OCI-LY7 (cell line): ENCODE measurements around the gene MRPL49. TPM values are rescaled to one million over a fixed set of nuclear protein-coding genes. Genes with fewer than 3 reads are reported as not detected.

ENCODE experiments used
- BruUV-seq: library from RNA; stranded (reverse); fragments of 400-500 nt; replicated peaks from 2 replicates; lab custom pipeline; 2021; lab: Mats Ljungman, UMichigan
- CTCF ChIA-PET: fragments of 300-600 bp; sonication (Branson Sonifier 250); formaldehyde crosslinking; loops from one replicate; lab custom pipeline; 2022; ENCODE audit warnings: antibody characterized with exemption; ENCODE audit not compliant: unreplicated experiment; lab: Charles Lee
- POLR2A ChIA-PET: fragments of 300-600 bp; sonication (Branson Sonifier 250); formaldehyde crosslinking; loops from one replicate; lab custom pipeline; 2022; ENCODE audit warnings: antibody characterized with exemption; lab: Charles Lee
- DNase-seq: peaks from one replicate; pipeline ENCODE4 v3.0.0-alpha.2; 2015; ENCODE audit warnings: low spot score
- H2AFZ ChIP-seq: fragments of 200-600 bp; sonication (generic), shearing (Covaris generic); 2 replicates; pipeline ENCODE4 v1.6.1; 2014; ENCODE audit warnings: mild to moderate bottlenecking, antibody characterized with exemption, low read length, moderate library complexity
- H3K27ac ChIP-seq: fragments of 200-600 bp; sonication (generic); 2 replicates; pipeline ENCODE4 v1.5.1; 2014; ENCODE audit warnings: mixed run types, low read depth, mild to moderate bottlenecking, moderate library complexity, low read length, inconsistent platforms; ENCODE audit not compliant: poor library complexity, severe bottlenecking
- H3K36me3 ChIP-seq: fragments of 200-600 bp; sonication (generic); 2 replicates; pipeline ENCODE4 v1.6.1; 2014; ENCODE audit warnings: mild to moderate bottlenecking, antibody characterized with exemption, low read length, moderate library complexity, mixed read lengths; ENCODE audit not compliant: insufficient read depth
- H3K4me1 ChIP-seq: fragments of 200-600 bp; sonication (generic); 2 replicates; pipeline ENCODE4 v1.5.1; 2014; ENCODE audit warnings: mild to moderate bottlenecking, low read length; ENCODE audit not compliant: insufficient read depth, poor library complexity, severe bottlenecking
- H3K4me2 ChIP-seq: fragments of 200-600 bp; sonication (generic); 2 replicates; pipeline ENCODE4 v1.6.1; 2014; ENCODE audit warnings: mild to moderate bottlenecking, low read length
- H3K4me3 ChIP-seq: fragments of 200-600 bp; sonication (generic); 2 replicates; pipeline ENCODE4 v1.5.1; 2014; ENCODE audit warnings: mild to moderate bottlenecking, low read depth, low read length; ENCODE audit not compliant: poor library complexity, severe bottlenecking
- H3K79me2 ChIP-seq: fragments of 200-600 bp; sonication (generic); 2 replicates; pipeline ENCODE4 v1.6.1; 2016; ENCODE audit warnings: low read depth, mild to moderate bottlenecking, low read length, moderate library complexity, mixed read lengths; ENCODE audit not compliant: insufficient read depth
- H3K9me2 ChIP-seq: fragments of 200-600 bp; sonication (generic); 2 replicates; pipeline ENCODE4 v1.6.1; 2016; ENCODE audit warnings: mild to moderate bottlenecking, low read length, mixed read lengths; ENCODE audit not compliant: insufficient read depth
- H3K9me3 ChIP-seq: fragments of 200-600 bp; sonication (generic); 2 replicates; pipeline ENCODE4 v1.6.1; 2014; ENCODE audit warnings: mild to moderate bottlenecking, mixed run types, low read length, mixed read lengths
- H4K20me1 ChIP-seq: fragments of 200-600 bp; sonication (generic); 2 replicates; pipeline ENCODE4 v1.6.1; 2014; ENCODE audit warnings: mild to moderate bottlenecking, antibody characterized with exemption, low read length, moderate library complexity, mixed read lengths; ENCODE audit not compliant: insufficient read depth
- EZH2phosphoT487 ChIP-seq: fragments of 200-600 bp; sonication (generic); IDR thresholded peaks from 2 replicates; pipeline ENCODE4 v1.6.1; 2018; ENCODE audit warnings: low read depth, borderline replicate concordance, mild to moderate bottlenecking, mixed run types, antibody characterized with exemption, low read length, moderate library complexity, mixed read lengths
- intact Hi-C: fragments of 100-400 bp; cut with micrococcal nuclease; formaldehyde crosslinking; loops from one replicate; pipeline ENCODE4 v1.10.0; 2022; ENCODE audit not compliant: unreplicated experiment
- total RNA-seq, 2 experiments: library from RNA; depleted of rRNA in 1 of 2; stranded (reverse); fragments of >200 nt in 1 of 2; shearing (Covaris generic) in 1 of 2; gene quantifications; 2 replicates each; pipeline ENCODE4 v1.2.3, GENCODE V29; 2014 to 2022
- TF ChIP-seq, protein P1 (sequence below): fragments of 200-600 bp; sonication (generic); conservative IDR thresholded peaks from 2 replicates; pipeline ENCODE4 v1.5.1; 2014; ENCODE audit warnings: mild to moderate bottlenecking, antibody characterized with exemption, low read length, moderate library complexity, mixed read lengths

The MRPL49 gene
- total RNA-seq, 2 experiments from 2014 or later = 65.2 to 81.6 TPM

DNA sequence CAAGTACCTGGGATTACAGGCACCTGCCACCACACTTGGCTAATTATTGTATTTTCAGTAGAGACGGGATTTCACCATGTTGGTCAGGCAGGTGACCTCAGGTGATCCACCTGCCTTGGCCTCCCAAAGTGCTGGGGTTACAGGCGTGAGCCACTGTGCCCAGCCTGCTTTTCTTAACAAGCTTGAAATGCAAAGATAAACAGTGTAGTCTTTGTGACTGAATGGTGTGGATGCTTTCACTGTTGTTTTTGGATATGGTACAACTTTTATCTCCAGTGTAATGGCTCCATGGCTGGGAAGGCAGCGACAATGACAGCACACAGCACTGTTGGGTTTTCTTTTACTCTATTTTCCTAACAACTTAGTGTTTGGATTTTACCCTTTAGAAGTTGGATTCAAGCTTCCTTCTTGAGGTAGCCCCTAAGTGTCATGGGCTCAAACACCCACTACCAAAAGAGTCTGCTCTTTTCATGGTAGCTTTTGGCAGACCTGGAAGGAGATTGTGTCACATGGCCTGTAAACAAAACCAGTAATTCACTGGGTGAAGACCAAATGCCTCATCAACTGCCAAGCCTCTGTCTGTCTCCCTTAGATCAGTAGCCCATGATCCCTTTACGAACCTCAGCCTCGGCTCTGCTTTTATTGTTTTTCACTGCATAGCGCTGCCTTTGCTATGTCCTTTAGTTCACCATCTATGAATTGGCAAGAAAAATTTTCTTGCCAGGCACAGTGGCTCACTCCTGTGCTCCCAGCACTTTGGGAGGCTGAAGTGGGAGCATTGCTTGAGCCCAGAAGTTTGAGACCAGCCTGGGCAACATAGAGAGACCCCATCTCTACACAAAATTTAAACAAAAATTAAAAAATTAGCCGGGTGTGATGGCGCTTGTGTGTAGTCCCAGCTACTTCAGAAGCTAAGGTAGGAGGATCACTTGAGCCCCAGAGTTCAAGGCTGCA lies 19.7 kb upstream of the MRPL49 start:
- H2AFZ ChIP-seq = no peak overlapping the region
- intact Hi-C loops = no loop called here
- DNase-seq = no peak
- no peaks in the 10 kb centered on the region for H4K20me1 ChIP-seq
- H3K4me2 ChIP-seq = no peak overlapping the region
- CTCF ChIA-PET = interaction anchor here (0.6 kb wide), 1 partner anchor 147 kb away, joined by 3 read pairs; no protein-coding TSS in a partner anchor
- POLR2A ChIA-PET = interaction anchor here (1.2 kb wide), 2 partner anchors 19 to 98 kb away, joined by 3 to 4 read pairs; no protein-coding TSS in a partner anchor
- peaks cover under 1% of the 10 kb centered on the region for H3K4me1 ChIP-seq
- H3K9me2 ChIP-seq = no peaks in the 10 kb centered on the region
- no peak for TF ChIP-seq EZH2phosphoT487
- TF ChIP-seq, protein P1, sequence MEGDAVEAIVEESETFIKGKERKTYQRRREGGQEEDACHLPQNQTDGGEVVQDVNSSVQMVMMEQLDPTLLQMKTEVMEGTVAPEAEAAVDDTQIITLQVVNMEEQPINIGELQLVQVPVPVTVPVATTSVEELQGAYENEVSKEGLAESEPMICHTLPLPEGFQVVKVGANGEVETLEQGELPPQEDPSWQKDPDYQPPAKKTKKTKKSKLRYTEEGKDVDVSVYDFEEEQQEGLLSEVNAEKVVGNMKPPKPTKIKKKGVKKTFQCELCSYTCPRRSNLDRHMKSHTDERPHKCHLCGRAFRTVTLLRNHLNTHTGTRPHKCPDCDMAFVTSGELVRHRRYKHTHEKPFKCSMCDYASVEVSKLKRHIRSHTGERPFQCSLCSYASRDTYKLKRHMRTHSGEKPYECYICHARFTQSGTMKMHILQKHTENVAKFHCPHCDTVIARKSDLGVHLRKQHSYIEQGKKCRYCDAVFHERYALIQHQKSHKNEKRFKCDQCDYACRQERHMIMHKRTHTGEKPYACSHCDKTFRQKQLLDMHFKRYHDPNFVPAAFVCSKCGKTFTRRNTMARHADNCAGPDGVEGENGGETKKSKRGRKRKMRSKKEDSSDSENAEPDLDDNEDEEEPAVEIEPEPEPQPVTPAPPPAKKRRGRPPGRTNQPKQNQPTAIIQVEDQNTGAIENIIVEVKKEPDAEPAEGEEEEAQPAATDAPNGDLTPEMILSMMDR = no peak
- no peak overlapping the region for H3K27ac ChIP-seq
- BruUV-seq = no TSS peak
- H3K9me3 ChIP-seq = no peaks in the 10 kb centered on the region
- no peak overlapping the region for H3K4me3 ChIP-seq
- peaks cover 38% of the 10 kb centered on the region for H3K36me3 ChIP-seq
- H3K79me2 ChIP-seq = peaks cover 18% of the 10 kb centered on the region

DNA sequence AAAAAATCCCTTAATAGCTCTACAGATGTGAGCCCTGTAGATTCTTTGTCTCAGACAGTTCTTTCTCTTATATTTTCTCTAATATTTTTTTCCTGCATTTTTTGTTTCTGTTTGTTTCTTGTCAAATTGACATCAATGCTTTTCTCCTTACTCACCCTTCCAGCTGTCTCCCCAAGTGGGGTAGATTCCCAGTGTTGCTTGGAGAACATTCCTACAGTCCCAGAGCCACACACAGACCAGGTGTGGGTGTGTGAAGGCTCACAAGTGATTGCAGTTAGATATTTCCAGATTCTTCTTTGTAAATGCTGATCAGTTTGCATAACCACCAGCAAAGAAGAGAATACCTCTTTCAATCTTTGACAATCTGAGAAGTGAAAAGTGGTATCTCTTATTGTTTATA lies 18.6 kb upstream of the MRPL49 start:
- ChIA-PET POLR2A (interaction anchor here (1.2 kb wide), 2 partner anchors 20 to 99 kb away, joined by 3 to 4 read pairs; no protein-coding TSS in a partner anchor), CTCF (no interaction called here)
- no peak overlapping the region for H3K27ac ChIP-seq
- TF ChIP-seq, protein P1 = no peak
- TF ChIP-seq EZH2phosphoT487 = no peak
- no peak overlapping the region for H2AFZ ChIP-seq
- H3K36me3 ChIP-seq = peaks cover 27% of the 10 kb centered on the region
- no peaks in the 10 kb centered on the region for H4K20me1 ChIP-seq
- H3K4me3 ChIP-seq = no peak overlapping the region
- no peaks in the 10 kb centered on the region for H3K9me3 ChIP-seq
- H3K4me2 ChIP-seq = no peak overlapping the region
- no peaks in the 10 kb centered on the region for H3K4me1 ChIP-seq
- H3K79me2 ChIP-seq = peaks cover 9% of the 10 kb centered on the region
- no peaks in the 10 kb centered on the region for H3K9me2 ChIP-seq
- no peak for DNase-seq
- intact Hi-C loops = no loop called here
- BruUV-seq = no TSS peak
